Sigmoid colon (tissue), 4 donors: ENCODE measurements around the gene DCDC2C.

Source experiments
- POLR2A ChIP-seq, 2 donors: fragments of 450-650 bp; IDR thresholded peaks; one replicate each; pipeline ENCODE4 v1.6.1; 2016; ENCODE audit warnings: antibody characterized with exemption in 2 of 2, mild to moderate bottlenecking in 2 of 2, moderate library complexity in 2 of 2
- POLR2AphosphoS5 ChIP-seq, 4 donors: sonication (generic); formaldehyde crosslinking; IDR thresholded peaks; one replicate each; pipeline ENCODE4 v1.6.1; 2017; ENCODE audit warnings: antibody characterized with exemption in 4 of 4
- TF ChIP-seq, protein P1 (sequence below), 4 experiments: fragments of 450-650 bp in 3 of 4; fragments of 200-600 bp in 1 of 4; IDR thresholded peaks; one replicate each; pipeline ENCODE4 v1.5.1; 2016 to 2019; ENCODE audit warnings: antibody characterized with exemption in 4 of 4, mild to moderate bottlenecking in 3 of 4, moderate library complexity in 2 of 4

DNA sequence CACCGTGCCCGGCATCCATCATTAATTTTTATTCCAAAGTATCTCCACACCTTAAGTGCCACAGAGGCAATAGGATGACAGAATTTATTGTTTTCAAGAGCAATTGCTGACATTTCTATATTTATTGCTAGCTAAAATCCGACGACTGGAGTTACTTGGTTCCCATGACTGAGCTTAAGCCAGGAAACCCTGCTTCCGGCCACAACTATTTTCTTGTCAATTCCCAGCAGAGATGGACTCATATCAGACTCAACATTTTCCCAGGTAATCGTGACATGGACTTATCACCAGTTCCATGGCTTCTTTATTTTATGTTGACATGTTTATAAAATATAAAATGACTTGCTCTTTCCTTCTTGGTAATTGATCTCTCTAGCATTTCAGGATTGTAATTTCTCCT, 20.6 kb upstream of the DCDC2C start:
- TF ChIP-seq POLR2A (IDR thresholded peaks at IDR 0.05) (no peak), POLR2AphosphoS5 (IDR thresholded peaks at IDR 0.05) (no peak)
- TF ChIP-seq, protein P1, sequence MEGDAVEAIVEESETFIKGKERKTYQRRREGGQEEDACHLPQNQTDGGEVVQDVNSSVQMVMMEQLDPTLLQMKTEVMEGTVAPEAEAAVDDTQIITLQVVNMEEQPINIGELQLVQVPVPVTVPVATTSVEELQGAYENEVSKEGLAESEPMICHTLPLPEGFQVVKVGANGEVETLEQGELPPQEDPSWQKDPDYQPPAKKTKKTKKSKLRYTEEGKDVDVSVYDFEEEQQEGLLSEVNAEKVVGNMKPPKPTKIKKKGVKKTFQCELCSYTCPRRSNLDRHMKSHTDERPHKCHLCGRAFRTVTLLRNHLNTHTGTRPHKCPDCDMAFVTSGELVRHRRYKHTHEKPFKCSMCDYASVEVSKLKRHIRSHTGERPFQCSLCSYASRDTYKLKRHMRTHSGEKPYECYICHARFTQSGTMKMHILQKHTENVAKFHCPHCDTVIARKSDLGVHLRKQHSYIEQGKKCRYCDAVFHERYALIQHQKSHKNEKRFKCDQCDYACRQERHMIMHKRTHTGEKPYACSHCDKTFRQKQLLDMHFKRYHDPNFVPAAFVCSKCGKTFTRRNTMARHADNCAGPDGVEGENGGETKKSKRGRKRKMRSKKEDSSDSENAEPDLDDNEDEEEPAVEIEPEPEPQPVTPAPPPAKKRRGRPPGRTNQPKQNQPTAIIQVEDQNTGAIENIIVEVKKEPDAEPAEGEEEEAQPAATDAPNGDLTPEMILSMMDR (IDR thresholded peaks at IDR 0.05) = no peak
